ENCODE measurements around the gene WNT8A.

WNT8A gene

DNA sequence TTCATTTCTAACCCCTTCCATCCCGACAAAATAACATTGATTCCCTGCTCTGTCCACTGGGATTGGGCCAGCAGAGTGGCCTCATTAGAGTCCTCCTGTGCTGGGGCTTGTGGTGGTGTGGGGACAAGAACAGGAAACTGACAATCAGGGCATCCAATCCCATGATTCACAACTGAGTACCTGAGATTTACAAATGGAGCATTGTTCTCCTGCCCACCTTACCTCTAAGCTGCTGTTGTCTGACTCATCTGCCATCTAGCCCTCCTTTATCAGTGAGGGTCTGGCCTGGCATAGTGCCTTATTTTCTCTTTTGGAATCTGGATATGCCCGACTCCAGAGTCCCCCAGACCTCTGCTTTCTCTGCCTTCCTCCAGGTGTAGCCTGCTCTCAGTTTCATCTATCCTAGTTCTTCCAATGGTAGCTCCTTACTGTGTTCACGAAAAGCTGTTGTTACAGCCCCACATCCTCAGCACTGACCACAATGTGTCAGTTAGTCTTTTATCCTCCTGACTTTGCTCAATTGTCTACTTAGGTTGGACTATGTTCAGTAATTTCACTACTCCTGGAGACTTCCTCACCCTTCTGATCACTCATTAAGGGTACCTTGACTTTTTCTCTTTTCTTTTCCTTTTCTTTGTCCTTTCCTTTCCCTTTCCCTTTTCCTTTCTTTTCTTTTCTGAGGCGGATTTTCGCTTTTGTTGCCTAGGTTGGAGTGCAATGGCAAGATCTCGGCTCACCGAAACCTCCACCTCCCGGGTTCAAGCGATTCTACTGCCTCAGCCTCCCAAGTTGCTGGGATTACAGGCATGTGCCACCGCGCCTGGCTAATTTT is 13.4 kb downstream of the WNT8A start:
- Mint-ChIP-seq H3K27me3 (ENCODE audit: low read depth, poor library complexity) (no peaks in the 10 kb centered on the region), H3K36me3 (ENCODE audit: low read depth) (no peaks in the 10 kb centered on the region), H3K9me3 (no peaks in the 10 kb centered on the region), H3K4me1 (peaks cover 28% of the 10 kb centered on the region), H3K4me3 (no peak overlapping the region), H3K27ac (no peak overlapping the region)
- DNase-seq, result no peak
- no peak for TF ChIP-seq CTCF (IDR thresholded peaks at IDR 0.05)

DNA sequence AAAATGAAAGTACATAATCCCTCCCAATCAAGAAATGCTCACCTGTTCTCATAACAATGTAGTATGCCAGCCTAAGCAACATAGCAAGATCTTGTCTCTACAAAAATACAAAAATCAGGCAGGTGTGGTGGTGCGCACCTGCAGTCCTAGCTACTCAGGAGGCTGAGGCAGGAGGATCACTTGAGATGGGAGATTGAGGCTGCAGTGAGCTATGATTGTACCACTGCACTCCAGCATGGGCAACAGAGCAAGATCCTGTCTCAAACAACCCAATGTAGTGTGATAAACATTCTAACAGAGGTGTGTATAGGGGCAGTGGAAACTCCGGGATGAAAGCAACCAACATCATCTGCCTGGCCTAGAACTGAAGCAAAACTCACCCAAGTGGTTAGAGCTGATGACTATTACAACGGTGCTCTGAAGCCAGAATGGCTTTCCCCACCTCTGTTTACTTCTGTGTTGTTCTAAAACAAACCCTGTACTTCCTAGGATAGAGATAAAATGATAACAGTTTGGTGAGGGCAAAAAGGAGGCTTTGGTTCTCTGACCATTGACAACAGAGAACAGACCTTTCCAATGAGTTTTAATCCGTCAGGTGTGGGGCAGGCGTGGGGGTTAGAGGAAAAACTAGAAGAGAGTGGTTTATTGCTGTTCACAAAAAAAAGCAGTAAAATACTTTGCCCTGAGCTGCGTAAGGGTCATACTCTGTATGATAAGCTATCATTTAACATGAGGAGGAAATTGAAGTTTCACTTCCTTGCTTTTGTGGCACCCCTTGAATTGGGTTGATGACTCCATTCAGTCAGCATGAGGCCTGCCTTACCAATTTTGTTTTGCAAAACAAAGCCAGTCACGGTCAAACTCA is 18.9 kb downstream of the WNT8A start:
- Mint-ChIP-seq H3K27me3 (ENCODE audit: low read depth, poor library complexity) (no peaks in the 10 kb centered on the region), H3K36me3 (ENCODE audit: low read depth) (no peaks in the 10 kb centered on the region), H3K4me3 (no peak overlapping the region), H3K4me1 (peaks cover 16% of the 10 kb centered on the region), H3K27ac (no peak overlapping the region), H3K9me3 (no peaks in the 10 kb centered on the region)
- no peak for DNase-seq
- TF ChIP-seq CTCF (IDR thresholded peaks at IDR 0.05), result no peak

- TF ChIP-seq CTCF (IDR thresholded peaks at IDR 0.05), result no peak
- Mint-ChIP-seq H3K4me1 (peaks cover 18% of the 10 kb centered on the region), H3K27ac (no peak overlapping the region), H3K27me3 (ENCODE audit: low read depth, poor library complexity) (no peaks in the 10 kb centered on the region), H3K9me3 (no peaks in the 10 kb centered on the region), H3K4me3 (no peak overlapping the region), H3K36me3 (ENCODE audit: low read depth) (no peaks in the 10 kb centered on the region)
- no peak for DNase-seq
Observed at GRCh38 chr5:138103319-138103637, 19.4 kb downstream of the WNT8A start.

- no peak overlapping the region for H3K27ac Mint-ChIP-seq
- no peaks in the 10 kb centered on the region for H3K9me3 Mint-ChIP-seq
- no peak overlapping the region for H3K4me3 Mint-ChIP-seq
- H3K36me3 Mint-ChIP-seq (ENCODE audit: low read depth), result no peaks in the 10 kb centered on the region
- H3K27me3 Mint-ChIP-seq (ENCODE audit: low read depth, poor library complexity), result no peaks in the 10 kb centered on the region
- peaks cover 34% of the 10 kb centered on the region for H3K4me1 Mint-ChIP-seq
- DNase-seq, result no peak
- TF ChIP-seq CTCF (IDR thresholded peaks at IDR 0.05), result no peak
Observed at GRCh38 chr5:138105709-138106108, 21.9 kb downstream of the WNT8A start.

- no peak for TF ChIP-seq CTCF (IDR thresholded peaks at IDR 0.05)
- no peak for DNase-seq
- Mint-ChIP-seq H3K4me1 (peaks cover 46% of the 10 kb centered on the region), H3K27ac (no peak overlapping the region), H3K27me3 (ENCODE audit: low read depth, poor library complexity) (no peaks in the 10 kb centered on the region), H3K36me3 (ENCODE audit: low read depth) (no peaks in the 10 kb centered on the region), H3K4me3 (no peak overlapping the region), H3K9me3 (no peaks in the 10 kb centered on the region)
Observed at GRCh38 chr5:138107213-138107612, 23.4 kb downstream of the WNT8A start.

All from nephron progenitor cell (in vitro differentiated cells).